ENCODE measurements around the gene TRPV4.

- no peak for TF ChIP-seq POLR2A (IDR thresholded peaks at IDR 0.05)
- no peak for TF ChIP-seq CTCF (IDR thresholded peaks at IDR 0.05)
Observed at GRCh38 chr12:109737631-109738030, 95.6 kb downstream of the TRPV4 start.
